HG03460 (cell line): ENCODE results near the gene RMRP.

Experiments used
- ATAC-seq: cut with Tn5 transposase; IDR thresholded peaks from one replicate; pipeline ENCODE4 v1.9.1; 2021; ENCODE audit not compliant: unreplicated experiment

The RMRP gene

GRCh38 chr9:35687306-35687705 is 29.5 kb upstream of the RMRP start:
- no peak for ATAC-seq

- no peak for ATAC-seq
These were observed 28.7 kb upstream of the RMRP start for GRCh38 chr9:35686222-35687203.

GRCh38 chr9:35685506-35685905 is 27.7 kb upstream of the RMRP start:
- no peak for ATAC-seq

- ATAC-seq: no peak
These were observed 27.1 kb upstream of the RMRP start for GRCh38 chr9:35684921-35685320.

GRCh38 chr9:35683323-35683722 is 25.5 kb upstream of the RMRP start:
- no peak for ATAC-seq

GRCh38 chr9:35682520-35683315 is 24.9 kb upstream of the RMRP start:
- no peak for ATAC-seq

GRCh38 chr9:35682051-35682450 is 24.2 kb upstream of the RMRP start:
- ATAC-seq: no peak

- ATAC-seq: no peak
These were observed 23.7 kb upstream of the RMRP start for GRCh38 chr9:35681341-35682002.

GRCh38 chr9:35680331-35681105 is 22.7 kb upstream of the RMRP start:
- ATAC-seq: no peak

- ATAC-seq: no peak
These were observed 22.0 kb upstream of the RMRP start for GRCh38 chr9:35679766-35680330.

GRCh38 chr9:35679091-35679490 is 21.3 kb upstream of the RMRP start:
- ATAC-seq: no peak

GRCh38 chr9:35675732-35676392 is 18.0 kb upstream of the RMRP start:
- ATAC-seq: no peak

GRCh38 chr9:35675204-35675603 is 17.4 kb upstream of the RMRP start:
- ATAC-seq: no peak

GRCh38 chr9:35674025-35674361 is 16.2 kb upstream of the RMRP start:
- no peak for ATAC-seq

GRCh38 chr9:35673132-35674024 is 15.6 kb upstream of the RMRP start, which contains the start of gene CA9:
Gene CA9, plus strand, starts transcription at chr9:35673928. Its CDS starts 32 bp downstream, at chr9:35673960.
- no peak for ATAC-seq

- no peak for ATAC-seq
These were observed 11.7 kb upstream of the RMRP start for GRCh38 chr9:35669331-35670145.

GRCh38 chr9:35667939-35668338 is 10.1 kb upstream of the RMRP start:
- ATAC-seq: no peak

- ATAC-seq: no peak
These were observed 8.7 kb upstream of the RMRP start for GRCh38 chr9:35666549-35666948.
